SK-N-SH treated with all-trans-retinoic acid at 6 μM for 48 hours (cell line): Measurements from ENCODE around the gene RFPL1.

Experiments used
- ARNTL ChIP-seq: fragments of 450-650 bp; formaldehyde crosslinking; IDR thresholded peaks from 2 replicates; pipeline ENCODE4 v1.5.0; 2020; ENCODE audit warnings: low read depth, mild to moderate bottlenecking, moderate library complexity, borderline replicate concordance
- BACH2 ChIP-seq: fragments of 250-450 bp; sonication (Bioruptor Pico); IDR thresholded peaks from 2 replicates; pipeline ENCODE4 v1.9.0; 2021; ENCODE audit warnings: mild to moderate bottlenecking, borderline replicate concordance
- CSRNP3 ChIP-seq: fragments of 250-450 bp; sonication (Bioruptor Pico); IDR thresholded peaks from 2 replicates; pipeline ENCODE4 v1.5.1; 2021; ENCODE audit warnings: mild to moderate bottlenecking, moderate library complexity
- ESRRG ChIP-seq: fragments of 250-450 bp; sonication (Bioruptor Pico); IDR thresholded peaks from 2 replicates; pipeline ENCODE4 v1.6.1; 2021; ENCODE audit warnings: mild to moderate bottlenecking
- PATZ1 ChIP-seq: fragments of 250-450 bp; sonication (Bioruptor Pico); IDR thresholded peaks from 2 replicates; pipeline ENCODE4 v1.8.0; 2020; ENCODE audit warnings: mild to moderate bottlenecking, moderate library complexity, borderline replicate concordance
- RARB ChIP-seq: fragments of 250-450 bp; sonication (Bioruptor Pico); IDR thresholded peaks from 2 replicates; pipeline ENCODE4 v1.8.0; 2021; ENCODE audit warnings: mild to moderate bottlenecking, moderate library complexity
- SNAI2 ChIP-seq: fragments of 250-450 bp; sonication (Bioruptor Pico); IDR thresholded peaks from 2 replicates; pipeline ENCODE4 v1.5.0; 2020; ENCODE audit warnings: mild to moderate bottlenecking, moderate library complexity
- TSHZ2 ChIP-seq: fragments of 250-450 bp; sonication (Bioruptor Pico); IDR thresholded peaks from 2 replicates; pipeline ENCODE4 v1.5.0; 2020; ENCODE audit warnings: mild to moderate bottlenecking, moderate library complexity
- ZC3H10 ChIP-seq: fragments of 250-450 bp; sonication (Bioruptor Pico); IDR thresholded peaks from 2 replicates; pipeline ENCODE4 v1.5.1; 2021; ENCODE audit warnings: mild to moderate bottlenecking, moderate library complexity
- ZFP3 ChIP-seq: fragments of 250-450 bp; sonication (Bioruptor Pico); IDR thresholded peaks from 2 replicates; pipeline ENCODE4 v1.5.0; 2020; ENCODE audit warnings: mild to moderate bottlenecking, moderate library complexity
- ZFP30 ChIP-seq: fragments of 450-650 bp; formaldehyde crosslinking; IDR thresholded peaks from 2 replicates; pipeline ENCODE4 v1.5.0; 2022; ENCODE audit warnings: mild to moderate bottlenecking, moderate library complexity
- ZNF565 ChIP-seq: fragments of 450-650 bp; formaldehyde crosslinking; conservative IDR thresholded peaks from 2 replicates; pipeline ENCODE4 v1.5.0; 2020; ENCODE audit warnings: low read depth, mild to moderate bottlenecking, moderate library complexity

GRCh38 chr22:29476116-29476515, 37.7 kb downstream of the RFPL1 start:
- no peak for TF ChIP-seq ARNTL (CRISPR knock-in tag)
- TF ChIP-seq ESRRG, result no peak
- TF ChIP-seq ZFP30 (CRISPR knock-in tag), result no peak
- TF ChIP-seq PATZ1 (CRISPR knock-in tag), result no peak
- no peak for TF ChIP-seq ZC3H10 (CRISPR knock-in tag)
- TF ChIP-seq RARB, result no peak
- no peak for TF ChIP-seq TSHZ2
- no peak for TF ChIP-seq SNAI2
- TF ChIP-seq ZNF565, result no peak
- no peak for TF ChIP-seq BACH2 (CRISPR knock-in tag)
- no peak for TF ChIP-seq CSRNP3
- no peak for TF ChIP-seq ZFP3 (CRISPR knock-in tag)
